Stimulated activated CD4-positive, alpha-beta T cell treated with anti-CD3 and anti-CD28 coated beads, TNF-alpha, amount 100 ng/mL, for 24 hours (primary cell): ENCODE results near the gene POT1.

Source experiments
- DNase-seq, 3 experiments: peaks; one replicate each; pipeline ENCODE4 v3.0.0-alpha.2; 2020; ENCODE audit warnings: low read depth in 3 of 3

The POT1 gene

GRCh38 chr7:124801330-124801895 is 128.2 kb downstream of the POT1 start:
- no peak for DNase-seq

- DNase-seq = no peak
Measured at GRCh38 chr7:124800386-124800785, 129.2 kb downstream of the POT1 start.

DNA sequence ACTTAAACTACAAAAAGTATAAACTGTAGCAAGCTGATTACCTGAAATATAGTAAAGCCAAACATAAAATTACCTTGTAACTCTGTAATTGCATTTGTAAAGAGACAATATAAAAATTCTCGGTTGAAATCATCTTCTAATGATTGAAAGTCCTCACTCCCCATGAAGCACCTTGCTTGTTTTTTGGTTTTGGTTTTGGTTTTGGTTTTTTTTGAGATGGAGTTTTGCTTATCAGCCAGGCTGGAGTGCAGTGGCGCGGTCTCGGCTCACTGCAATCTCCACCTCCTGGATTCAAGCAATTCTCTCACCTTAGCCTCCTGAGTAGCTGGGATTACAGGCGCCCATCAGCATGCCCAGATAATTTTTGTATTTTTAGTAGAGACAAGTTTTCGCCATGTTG is 130.2 kb downstream of the POT1 start:
- DNase-seq = no peak

GRCh38 chr7:124796771-124797170 is 132.9 kb downstream of the POT1 start:
- DNase-seq = no peak

DNA sequence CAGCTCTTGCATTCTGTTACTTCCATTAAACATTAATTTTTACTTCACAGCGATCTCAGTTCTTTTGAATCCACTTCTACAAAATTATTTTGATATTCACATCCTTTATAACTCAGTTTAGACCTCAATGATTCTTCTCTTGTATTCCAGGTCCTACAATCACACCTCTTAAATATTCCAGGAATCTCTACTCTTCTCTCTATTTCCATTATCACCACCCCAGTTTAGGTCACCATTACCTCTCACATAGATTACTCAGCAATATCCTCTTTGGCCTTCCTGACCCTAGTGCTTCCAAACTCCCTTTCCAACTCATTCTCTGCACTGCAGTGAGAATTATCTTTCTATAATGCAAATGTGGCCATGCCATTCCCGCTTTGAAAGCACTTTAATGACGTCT is 136.9 kb downstream of the POT1 start:
- DNase-seq = no peak

GRCh38 chr7:124792002-124792401 is 137.6 kb downstream of the POT1 start:
- DNase-seq = no peak

- no peak for DNase-seq
Measured at GRCh38 chr7:124791426-124791825, 138.2 kb downstream of the POT1 start.

- DNase-seq = no peak
Measured at GRCh38 chr7:124790645-124791044, 139.0 kb downstream of the POT1 start.

GRCh38 chr7:124785994-124786393 is 143.6 kb downstream of the POT1 start:
- no peak for DNase-seq

- DNase-seq = no peak
Measured at GRCh38 chr7:124784879-124785818, 144.5 kb downstream of the POT1 start.

DNA sequence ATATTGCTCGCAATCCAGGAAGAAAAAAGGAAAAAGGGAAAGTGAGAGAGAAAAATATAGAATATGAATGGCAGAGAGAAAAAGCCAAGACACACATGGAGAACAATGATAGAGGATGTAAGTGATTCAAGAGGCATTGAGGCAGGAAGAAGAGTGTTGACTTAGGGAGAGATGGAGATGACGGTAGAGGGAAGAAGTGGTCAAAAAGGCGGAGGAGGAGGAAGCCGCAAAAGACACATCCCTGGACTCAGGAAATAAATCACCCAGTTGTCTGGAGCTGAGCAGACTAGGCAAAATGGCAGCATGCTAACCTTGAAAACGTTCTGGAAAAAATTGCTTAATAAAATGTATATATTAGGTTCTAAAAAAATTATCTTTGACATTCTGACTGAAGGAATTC is 146.4 kb downstream of the POT1 start:
- DNase-seq = no peak

- DNase-seq = no peak
Measured at GRCh38 chr7:124781907-124782734, 147.5 kb downstream of the POT1 start.

- no peak for DNase-seq
Measured at GRCh38 chr7:124781418-124781817, 148.2 kb downstream of the POT1 start.

- DNase-seq = no peak
Measured at GRCh38 chr7:124780608-124781007, 149.0 kb downstream of the POT1 start.

DNA sequence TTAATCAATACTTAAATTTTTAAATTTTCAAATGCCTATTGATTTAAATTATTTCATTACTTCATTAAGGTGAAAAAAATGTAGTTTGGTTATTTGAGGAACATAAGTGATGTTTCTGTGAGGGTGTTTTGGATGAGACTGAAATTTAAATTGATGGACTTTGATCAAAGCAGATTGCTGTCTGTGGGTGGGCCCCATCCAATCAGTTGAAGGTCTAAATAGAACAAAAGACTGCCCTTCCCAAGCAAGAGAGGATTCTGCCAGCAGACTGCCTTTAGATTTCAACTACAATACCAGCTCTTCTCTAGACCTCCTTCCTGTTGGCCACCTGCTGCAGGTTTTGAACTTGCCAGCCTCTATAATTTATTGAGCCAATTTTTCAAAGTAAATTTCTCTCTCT is 149.6 kb downstream of the POT1 start:
- no peak for DNase-seq

DNA sequence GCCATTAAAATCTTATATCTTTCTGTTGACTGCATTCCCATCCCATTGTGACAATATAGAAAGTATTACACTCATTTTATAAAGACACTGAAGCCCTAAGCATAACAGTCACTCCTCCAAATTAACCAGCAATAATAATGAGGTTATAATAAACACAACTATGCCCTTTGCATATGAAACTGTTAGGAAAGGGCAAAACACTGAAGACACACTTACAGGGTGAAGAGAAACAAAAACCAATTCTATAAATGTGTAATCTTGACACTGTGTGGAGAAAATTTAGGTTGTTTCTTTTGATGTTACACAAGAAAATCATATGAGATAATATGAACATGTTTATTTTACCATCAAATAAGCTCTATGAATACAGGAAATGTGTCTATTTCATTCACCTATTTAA is 150.0 kb downstream of the POT1 start:
- DNase-seq = no peak

GRCh38 chr7:124779194-124779593 is 150.4 kb downstream of the POT1 start:
- DNase-seq = no peak

GRCh38 chr7:124777268-124777667 is 152.4 kb downstream of the POT1 start:
- DNase-seq = no peak

DNA sequence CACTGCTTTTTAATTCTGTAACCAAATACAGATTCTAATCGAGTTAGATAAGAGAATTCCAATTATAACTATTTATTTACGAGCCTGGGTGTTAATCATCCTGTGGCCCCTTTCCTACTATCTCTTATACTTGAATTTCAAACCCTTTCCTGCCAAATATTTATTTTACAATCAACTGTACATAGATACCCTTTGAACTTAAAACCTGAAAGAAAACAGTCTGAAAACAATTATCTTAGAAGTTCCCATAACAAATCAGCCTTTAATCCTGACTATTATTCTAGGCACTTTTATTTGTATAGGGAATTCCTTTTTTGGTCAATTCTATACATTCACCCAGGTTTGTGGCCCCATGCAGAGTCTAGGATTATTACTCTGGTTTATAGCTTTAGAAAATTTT is 153.5 kb downstream of the POT1 start:
- DNase-seq = no peak

- DNase-seq = no peak
Measured at GRCh38 chr7:124775422-124775821, 154.2 kb downstream of the POT1 start.

GRCh38 chr7:124773938-124774337 is 155.7 kb downstream of the POT1 start:
- no peak for DNase-seq

DNA sequence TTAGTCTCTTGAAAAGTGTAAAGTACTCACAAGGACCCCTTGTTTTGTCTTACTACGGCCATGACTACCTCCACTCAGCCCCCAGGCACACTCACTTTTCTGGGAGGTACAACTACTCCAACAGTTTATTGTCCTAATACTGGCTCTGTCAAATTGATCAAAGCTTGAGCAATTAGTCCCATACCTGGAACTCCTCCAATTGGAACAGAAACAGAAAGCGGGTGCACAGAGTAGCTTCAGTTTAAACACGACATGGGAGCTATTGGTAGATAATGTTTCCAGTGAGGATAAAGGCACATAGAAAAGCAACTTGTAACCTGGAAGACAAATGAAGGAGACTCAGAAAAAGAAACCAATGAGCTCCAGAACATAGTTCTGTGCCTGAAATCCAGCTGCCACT is 156.3 kb downstream of the POT1 start:
- no peak for DNase-seq
